IMR-90 (cell line): ENCODE results near the gene FREM3. TPM values are rescaled to one million over a fixed set of nuclear protein-coding genes. Genes with fewer than 3 reads are reported as not detected.

Source experiments
- ATAC-seq: fragments of 200-7000 bp; cut with Tn5 transposase; 2 replicates; pipeline ENCODE4 v1.9.1; 2020; ENCODE audit warnings: low read depth, mild to moderate bottlenecking, moderate library complexity
- BruUV-seq: library from RNA; stranded (reverse); fragments of 400-500 nt; replicated peaks from 2 replicates; lab custom pipeline; 2021; lab: Mats Ljungman, UMichigan
- CTCF ChIA-PET: fragments of 300-600 bp; formaldehyde crosslinking; extraction: SDS; loops from one replicate; lab custom pipeline; 2021; ENCODE audit warnings: antibody characterized with exemption; lab: Yijun Ruan, JAX
- POLR2A ChIA-PET: fragments of 300-600 bp; sonication (Branson Sonifier 250); formaldehyde crosslinking; loops from one replicate; lab custom pipeline; 2022; ENCODE audit warnings: antibody characterized with exemption; ENCODE audit not compliant: unreplicated experiment; lab: Charles Lee
- DNase-seq: peaks from one replicate; pipeline ENCODE4 v3.0.0; 2013
- H2AFZ ChIP-seq: replicated peaks from 2 replicates; pipeline ENCODE3; 2013; ENCODE audit warnings: low read length, mild to moderate bottlenecking; ENCODE audit not compliant: poor library complexity
- H2AK5ac ChIP-seq: 2 replicates; pipeline ENCODE4 v1.6.1; 2013; ENCODE audit warnings: low read depth, low read length, inconsistent platforms
- H2AK9ac ChIP-seq: replicated peaks from 2 replicates; pipeline ENCODE3; 2013; ENCODE audit warnings: mild to moderate bottlenecking, low read depth, low read length, moderate library complexity; ENCODE audit not compliant: poor library complexity
- H2BK120ac ChIP-seq: 2 replicates; pipeline ENCODE4 v1.6.1; 2013; ENCODE audit warnings: low read depth, low read length, inconsistent platforms
- H2BK15ac ChIP-seq: 3 replicates; pipeline ENCODE4 v1.6.1; 2013; ENCODE audit warnings: low read depth, low read length, inconsistent platforms
- H2BK20ac ChIP-seq: 2 replicates; pipeline ENCODE4 v1.6.1; 2013; ENCODE audit warnings: low read depth, mild to moderate bottlenecking, inconsistent platforms, low read length, moderate library complexity
- H2BK5ac ChIP-seq: 2 replicates; pipeline ENCODE4 v1.6.1; 2013; ENCODE audit warnings: mild to moderate bottlenecking, low read depth, low read length, inconsistent platforms; ENCODE audit not compliant: poor library complexity, severe bottlenecking
- H3K14ac ChIP-seq: replicated peaks from 2 replicates; pipeline ENCODE4 v1.6.1; 2013; ENCODE audit warnings: low read depth, low read length, inconsistent platforms
- H3K18ac ChIP-seq: 2 replicates; pipeline ENCODE4 v1.6.1; 2013; ENCODE audit warnings: low read depth, low read length, control low read depth
- H3K23ac ChIP-seq: 2 replicates; pipeline ENCODE4 v1.6.1; 2013; ENCODE audit warnings: low read depth, low read length, inconsistent platforms
- H3K27ac ChIP-seq: 2 replicates; pipeline ENCODE4 v1.5.1; 2013; ENCODE audit warnings: mild to moderate bottlenecking, control low read depth, low read length; ENCODE audit not compliant: insufficient read depth
- H3K27me3 ChIP-seq: 2 replicates; pipeline ENCODE4 v1.6.1; 2013; ENCODE audit warnings: low read length; ENCODE audit not compliant: control insufficient read depth, insufficient read depth
- H3K36me3 ChIP-seq: 2 replicates; pipeline ENCODE4 v1.6.1; 2013; ENCODE audit warnings: low read length, mixed read lengths; ENCODE audit not compliant: control insufficient read depth, insufficient read depth
- H3K4ac ChIP-seq: 2 replicates; pipeline ENCODE4 v1.6.1; 2013; ENCODE audit warnings: low read depth, low read length, inconsistent platforms
- H3K4me1 ChIP-seq: 2 replicates; pipeline ENCODE4 v1.6.1; 2013; ENCODE audit warnings: low read length, mixed read lengths; ENCODE audit not compliant: control insufficient read depth, insufficient read depth
- H3K4me2 ChIP-seq: 2 replicates; pipeline ENCODE4 v1.6.1; 2013; ENCODE audit warnings: low read depth, mild to moderate bottlenecking, control low read depth, low read length, moderate library complexity
- H3K4me3 ChIP-seq: 2 replicates; pipeline ENCODE4 v1.5.1; 2013; ENCODE audit warnings: low read depth, mild to moderate bottlenecking, control low read depth, low read length, moderate library complexity; ENCODE audit not compliant: insufficient read depth
- H3K56ac ChIP-seq: 2 replicates; pipeline ENCODE4 v1.6.1; 2013; ENCODE audit warnings: low read length, inconsistent platforms; ENCODE audit not compliant: insufficient read depth; ENCODE audit errors: extremely low read depth
- H3K79me1 ChIP-seq, 2 experiments: 2 replicates each; pipeline ENCODE4 v1.6.1; 2013; ENCODE audit warnings: low read length in 2 of 2, inconsistent platforms in 1 of 2, low read depth in 1 of 2
- H3K9ac ChIP-seq: 2 replicates; pipeline ENCODE4 v1.6.1; 2013; ENCODE audit warnings: low read depth, low read length, control low read depth
- H3K9me1 ChIP-seq: 2 replicates; pipeline ENCODE4 v1.6.1; 2013; ENCODE audit warnings: low read length, inconsistent platforms; ENCODE audit not compliant: insufficient read depth
- H3K9me3 ChIP-seq: 2 replicates; pipeline ENCODE4 v1.6.1; 2013; ENCODE audit warnings: low read length; ENCODE audit not compliant: control insufficient read depth, insufficient read depth
- H4K20me1 ChIP-seq: 2 replicates; pipeline ENCODE4 v1.6.1; 2013; ENCODE audit warnings: low read length, inconsistent platforms; ENCODE audit not compliant: insufficient read depth
- H4K5ac ChIP-seq: 2 replicates; pipeline ENCODE4 v1.6.1; 2013; ENCODE audit warnings: mild to moderate bottlenecking, low read depth, low read length, control low read depth
- H4K8ac ChIP-seq, 2 experiments: 2 replicates each; pipeline ENCODE4 v1.6.1; 2013; ENCODE audit warnings: low read depth in 2 of 2, low read length in 2 of 2, control low read depth in 1 of 2, inconsistent platforms in 1 of 2
- H4K91ac ChIP-seq: 2 replicates; pipeline ENCODE4 v1.6.1; 2013; ENCODE audit warnings: low read depth, low read length, inconsistent platforms; ENCODE audit not compliant: insufficient read depth
- BHLHE40 ChIP-seq: fragments of 150-350 bp; IDR thresholded peaks from 2 replicates; pipeline ENCODE4 v1.6.1; 2016; ENCODE audit warnings: mild to moderate bottlenecking, low read depth, low read length
- CEBPB ChIP-seq: IDR thresholded peaks from 2 replicates; pipeline ENCODE4 v1.6.1; 2012; ENCODE audit warnings: low read depth, low read length, improper control_type of control experiment
- FOS ChIP-seq: fragments of 150-350 bp; IDR thresholded peaks from 2 replicates; pipeline ENCODE4 v1.6.1; 2016; ENCODE audit warnings: low read depth, low read length
- MAFK ChIP-seq: IDR thresholded peaks from 2 replicates; pipeline ENCODE4 v1.6.1; 2012; ENCODE audit warnings: low read depth, low read length, improper control_type of control experiment
- MXI1 ChIP-seq: IDR thresholded peaks from 2 replicates; pipeline ENCODE4 v1.6.1; 2012; ENCODE audit warnings: low read depth, mild to moderate bottlenecking, low read length, moderate library complexity, borderline replicate concordance
- POLR2A ChIP-seq: IDR thresholded peaks from 2 replicates; pipeline ENCODE4 v1.6.1; 2012; ENCODE audit warnings: mild to moderate bottlenecking, low read depth, low read length
- RAD21 ChIP-seq: IDR thresholded peaks from 2 replicates; pipeline ENCODE4 v1.6.1; 2012; ENCODE audit warnings: low read length, improper control_type of control experiment
- RCOR1 ChIP-seq: IDR thresholded peaks from 2 replicates; pipeline ENCODE4 v1.6.1; 2012; ENCODE audit warnings: mild to moderate bottlenecking, low read length, improper control_type of control experiment; ENCODE audit not compliant: insufficient replicate concordance
- WGBS, 2 experiments: methylation state at CpG; one replicate each; pipeline versions ENCODE4 v1.1.5 to v1.1.7; 2013; ENCODE audit warnings: missing lambda C conversion rate in 2 of 2; ENCODE audit not compliant: insufficient read length in 1 of 2; ENCODE audit errors: extremely low coverage in 2 of 2; 5-methylcytosine and 5-hydroxymethylcytosine counted together
- dilution Hi-C: fragments of 300-500 bp; cut with HindIII; formaldehyde crosslinking; loops from one replicate; pipeline ENCODE4 v1.14.3; 2018; ENCODE audit warnings: low sequenced_read_pairs; ENCODE audit not compliant: unreplicated experiment
- in situ Hi-C: fragments of 300-500 bp; cut with MboI; formaldehyde crosslinking; loops from 3 replicates; pipeline ENCODE4 v1.14.3; 2019; ENCODE audit warnings: low sequenced_read_pairs, inconsistent platforms, mixed read lengths
- intact Hi-C: fragments of 100-400 bp; cut with micrococcal nuclease; formaldehyde crosslinking; loops from 2 replicates; pipeline ENCODE4 v1.10.0; 2022
- polyA plus RNA-seq, 3 experiments: library from polyadenylated mRNA; depleted of rRNA; stranded (reverse); fragments of >200 nt; gene quantifications; 2 replicates each; pipeline ENCODE4 v1.2.3, GENCODE V29; 2012; ENCODE audit warnings: low replicate concordance in 1 of 3
- total RNA-seq: library from RNA; depleted of rRNA; stranded (reverse); fragments of >200 nt; gene quantifications from 2 replicates; pipeline ENCODE4 v1.2.3, GENCODE V29; 2012
- TF ChIP-seq, protein P1 (sequence below): fragments of 150-350 bp; IDR thresholded peaks from 2 replicates; pipeline ENCODE4 v1.6.1; 2016; ENCODE audit warnings: low read depth, mild to moderate bottlenecking, low read length, moderate library complexity, borderline replicate concordance
- TF ChIP-seq, protein P2 (sequence below): fragments of 150-350 bp; IDR thresholded peaks from 2 replicates; pipeline ENCODE4 v1.6.1; 2017; ENCODE audit warnings: mild to moderate bottlenecking, antibody characterized with exemption, low read length, low read depth

The FREM3 gene
- total and polyA plus RNA-seq, 2 of the 4 experiments (the other 2 are of a cell fraction), result not detected

DNA sequence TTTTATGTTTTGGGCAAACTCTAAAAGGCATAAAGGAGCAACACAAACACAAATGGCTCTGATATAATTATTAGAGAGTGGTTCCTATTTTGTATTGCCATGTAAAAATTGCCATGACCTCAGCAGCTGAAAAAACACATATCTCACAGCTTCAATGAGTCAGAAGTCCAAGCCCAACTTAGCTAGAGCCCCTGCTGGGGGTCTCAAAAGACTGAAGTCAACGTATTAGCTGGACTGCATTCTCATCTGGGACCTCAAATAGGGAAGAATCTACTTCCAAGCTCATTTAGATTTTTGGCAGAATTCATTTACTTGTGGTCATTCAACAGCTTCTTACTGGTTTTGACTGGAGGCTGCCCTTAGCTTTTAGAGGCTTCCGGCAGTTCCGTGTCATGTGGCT is 47.4 kb downstream of the FREM3 start:
- TF ChIP-seq, protein P1, sequence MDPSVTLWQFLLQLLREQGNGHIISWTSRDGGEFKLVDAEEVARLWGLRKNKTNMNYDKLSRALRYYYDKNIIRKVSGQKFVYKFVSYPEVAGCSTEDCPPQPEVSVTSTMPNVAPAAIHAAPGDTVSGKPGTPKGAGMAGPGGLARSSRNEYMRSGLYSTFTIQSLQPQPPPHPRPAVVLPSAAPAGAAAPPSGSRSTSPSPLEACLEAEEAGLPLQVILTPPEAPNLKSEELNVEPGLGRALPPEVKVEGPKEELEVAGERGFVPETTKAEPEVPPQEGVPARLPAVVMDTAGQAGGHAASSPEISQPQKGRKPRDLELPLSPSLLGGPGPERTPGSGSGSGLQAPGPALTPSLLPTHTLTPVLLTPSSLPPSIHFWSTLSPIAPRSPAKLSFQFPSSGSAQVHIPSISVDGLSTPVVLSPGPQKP, result no peak
- no peak for TF ChIP-seq MAFK
- no peak for TF ChIP-seq MXI1
- TF ChIP-seq POLR2A, result no peak
- no peak for TF ChIP-seq BHLHE40
- no peak for TF ChIP-seq FOS
- TF ChIP-seq CEBPB, result no peak
- no peak for TF ChIP-seq RCOR1
- TF ChIP-seq, protein P2, sequence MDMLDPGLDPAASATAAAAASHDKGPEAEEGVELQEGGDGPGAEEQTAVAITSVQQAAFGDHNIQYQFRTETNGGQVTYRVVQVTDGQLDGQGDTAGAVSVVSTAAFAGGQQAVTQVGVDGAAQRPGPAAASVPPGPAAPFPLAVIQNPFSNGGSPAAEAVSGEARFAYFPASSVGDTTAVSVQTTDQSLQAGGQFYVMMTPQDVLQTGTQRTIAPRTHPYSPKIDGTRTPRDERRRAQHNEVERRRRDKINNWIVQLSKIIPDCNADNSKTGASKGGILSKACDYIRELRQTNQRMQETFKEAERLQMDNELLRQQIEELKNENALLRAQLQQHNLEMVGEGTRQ, result no peak
- TF ChIP-seq RAD21, result no peak
- dilution Hi-C loops, result no loop called here
- POLR2A ChIA-PET, result no interaction called here

More for the DNA sequence above, 47.4 kb downstream of the FREM3 start:
- Histone ChIP-seq H2AFZ (no peak overlapping the region), H3K4ac (no peak overlapping the region), H3K36me3 (no peaks in the 10 kb centered on the region), H3K4me1 (no peaks in the 10 kb centered on the region), H2AK5ac (no peak overlapping the region), H2BK15ac (no peak overlapping the region), H3K9ac (no peak overlapping the region), H3K23ac (no peak overlapping the region), H3K56ac (no peak overlapping the region), H4K91ac (no peak overlapping the region), H3K14ac (no peak overlapping the region), H2AK9ac (no peak overlapping the region), H2BK120ac (no peak overlapping the region), H3K4me2 (no peak overlapping the region), H3K27me3 (no peaks in the 10 kb centered on the region), H3K79me1 (no peaks in the 10 kb centered on the region), H3K9me3 (no peaks in the 10 kb centered on the region), H3K4me3 (no peak overlapping the region), H3K27ac (no peak overlapping the region), H2BK20ac (no peak overlapping the region), H4K8ac (no peak overlapping the region), H4K20me1 (no peaks in the 10 kb centered on the region), H4K5ac (no peak overlapping the region), H3K18ac (no peak overlapping the region), H3K9me1 (no peaks in the 10 kb centered on the region), H2BK5ac (no peak overlapping the region)
- intact Hi-C loops, result no loop called here
- no TSS peak for BruUV-seq
- CTCF ChIA-PET, result no interaction called here
- ATAC-seq (no peak), DNase-seq (no peak)
- in situ Hi-C loops, result no loop called here
- no CpG with 5 or more reads among the region's 3 CpGs for WGBS, 2 experiments
